Ovary (tissue), 9 donors: ENCODE results near the gene CDC42BPB. TPM values are rescaled to one million over a fixed set of nuclear protein-coding genes. Genes with fewer than 3 reads are reported as not detected.

Source experiments
- DNase-seq, 5 donors: peaks; one replicate each; pipeline ENCODE4 v3.0.0-alpha.2; 2019 to 2020
- H3K27ac ChIP-seq, 2 donors: fragments of 200-600 bp; one replicate each; pipeline versions ENCODE4 v1.5.1 to v1.8.0; 2019 to 2022
- H3K27me3 ChIP-seq: fragments of 200-600 bp; one replicate; pipeline ENCODE4 v1.8.0; 2022
- H3K36me3 ChIP-seq: fragments of 200-600 bp; sonication (generic); one replicate; pipeline ENCODE4 v1.5.1; 2019
- H3K4me1 ChIP-seq: one replicate; pipeline ENCODE4 v1.8.1; 2013; ENCODE audit warnings: mild to moderate bottlenecking, moderate library complexity; ENCODE audit not compliant: insufficient read depth
- H3K4me3 ChIP-seq: fragments of 200-600 bp; sonication (generic); one replicate; pipeline ENCODE4 v1.5.1; 2017
- H3K9me3 ChIP-seq, 2 donors: fragments of 200-600 bp in 1 of 2; sonication (generic) in 1 of 2; one replicate each; pipeline versions ENCODE4 v1.5.1 to v1.8.1; 2013 to 2019; ENCODE audit warnings: mild to moderate bottlenecking in 1 of 2, moderate library complexity in 1 of 2
- EP300 ChIP-seq: sonication (generic); formaldehyde crosslinking; IDR thresholded peaks from one replicate; pipeline ENCODE4 v1.6.1; 2017; ENCODE audit warnings: antibody characterized with exemption
- POLR2A ChIP-seq: fragments of 450-650 bp; IDR thresholded peaks from one replicate; pipeline ENCODE4 v1.6.1; 2017; ENCODE audit warnings: antibody characterized with exemption, mild to moderate bottlenecking, moderate library complexity
- WGBS, 3 donors: extraction: QIAGEN DNeasy Blood & Tissue Kit in 1 of 3; methylation state at CpG; one replicate each; pipeline versions ENCODE4 v1.1.5 to v1.1.7; 2013 to 2017; 5-methylcytosine and 5-hydroxymethylcytosine counted together
- intact Hi-C, 4 donors: fragments of 100-400 bp; cut with DNase I; formaldehyde crosslinking; loops; one replicate each; pipeline versions ENCODE4 v1.11.0 to v1.15.1; 2022 to 2023
- polyA plus RNA-seq, 2 donors: library from polyadenylated mRNA; stranded (reverse); fragments of 200-250 nt in 1 of 2; fragments of 350-450 nt in 1 of 2; fragmentation: Illumina TruSeq in 1 of 2; extraction: RNeasy Lipid Tissue Mini Kit (QIAGEN cat#74804) in 1 of 2; gene quantifications; one replicate each; pipeline ENCODE4 v1.2.3, GENCODE V29; 2013 to 2014
- total RNA-seq, 7 donors: library from RNA; depleted of rRNA in 2 of 7; stranded (reverse); fragments of >200 nt in 2 of 7; fragmentation: NEBNext Ultra II Directional in 3 of 7; extraction: Animal tissue kit (Norgen Biotek cat#: 25700) in 3 of 7; gene quantifications; one replicate each; pipeline versions ENCODE4 v1.1.0 to v1.2.4, GENCODE V29; 2016 to 2023
- TF ChIP-seq, protein P1 (sequence below), 3 donors: fragments of 450-650 bp in 2 of 3; fragments of 200-600 bp in 1 of 3; IDR thresholded peaks; one replicate each; pipeline versions ENCODE4 v1.5.1 to v1.8.0; 2016 to 2022; ENCODE audit warnings: antibody characterized with exemption in 3 of 3, mild to moderate bottlenecking in 1 of 3
- donor health status: DM: no; HTN: no; CAD: no; lungs with moderate emphysema.
- donor health status: DM: no; HTN: no; CAD: no.
- donor health status: Bipolar disorder and iron deficiency.
- donor health status: DM: yes; HTN: yes; CAD: no.
- donor health status: DM: no; HTN: no; CAD: no.
- donor health status: DM: yes; HTN: yes; CAD: no.

Gene CDC42BPB
- total and polyA plus RNA-seq, 9 donors, result 50.0 to 103 (median 75.1) TPM

GRCh38 chr14:102931580-102932285 lies 125.6 kb downstream of the CDC42BPB start:
- TF ChIP-seq, protein P1, sequence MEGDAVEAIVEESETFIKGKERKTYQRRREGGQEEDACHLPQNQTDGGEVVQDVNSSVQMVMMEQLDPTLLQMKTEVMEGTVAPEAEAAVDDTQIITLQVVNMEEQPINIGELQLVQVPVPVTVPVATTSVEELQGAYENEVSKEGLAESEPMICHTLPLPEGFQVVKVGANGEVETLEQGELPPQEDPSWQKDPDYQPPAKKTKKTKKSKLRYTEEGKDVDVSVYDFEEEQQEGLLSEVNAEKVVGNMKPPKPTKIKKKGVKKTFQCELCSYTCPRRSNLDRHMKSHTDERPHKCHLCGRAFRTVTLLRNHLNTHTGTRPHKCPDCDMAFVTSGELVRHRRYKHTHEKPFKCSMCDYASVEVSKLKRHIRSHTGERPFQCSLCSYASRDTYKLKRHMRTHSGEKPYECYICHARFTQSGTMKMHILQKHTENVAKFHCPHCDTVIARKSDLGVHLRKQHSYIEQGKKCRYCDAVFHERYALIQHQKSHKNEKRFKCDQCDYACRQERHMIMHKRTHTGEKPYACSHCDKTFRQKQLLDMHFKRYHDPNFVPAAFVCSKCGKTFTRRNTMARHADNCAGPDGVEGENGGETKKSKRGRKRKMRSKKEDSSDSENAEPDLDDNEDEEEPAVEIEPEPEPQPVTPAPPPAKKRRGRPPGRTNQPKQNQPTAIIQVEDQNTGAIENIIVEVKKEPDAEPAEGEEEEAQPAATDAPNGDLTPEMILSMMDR (IDR thresholded peaks at IDR 0.05), result no peak
- no peak for TF ChIP-seq EP300
- no peak for TF ChIP-seq POLR2A
- intact Hi-C loops, result no loop called here
- no peak for DNase-seq
- 93 to 98% (median 96%) methylated on average over 12 of the region's 12 CpGs for WGBS, 3 donors
- Histone ChIP-seq H3K4me1 (peaks cover 14% of the 10 kb centered on the region), H3K36me3 (no peaks in the 10 kb centered on the region), H3K4me3 (no peak overlapping the region), H3K9me3 (no peaks in the 10 kb centered on the region), H3K27me3 (no peaks in the 10 kb centered on the region), H3K27ac (no peak overlapping the region)

- Histone ChIP-seq H3K4me1 (peaks cover 14% of the 10 kb centered on the region), H3K27me3 (no peaks in the 10 kb centered on the region), H3K4me3 (no peak overlapping the region), H3K27ac (no peak overlapping the region), H3K9me3 (no peaks in the 10 kb centered on the region), H3K36me3 (no peaks in the 10 kb centered on the region)
- intact Hi-C loops, result no loop called here
- WGBS, 3 donors, result 47 to 62% (median 59%) methylated on average over 32 to 34 of the region's 34 CpGs
- DNase-seq, result no peak
- TF ChIP-seq, protein P1 (IDR thresholded peaks at IDR 0.05), result no peak
- TF ChIP-seq EP300 (no peak), POLR2A (no peak)
Observed at GRCh38 chr14:102930753-102931579, 126.4 kb downstream of the CDC42BPB start.

GRCh38 chr14:102930138-102930752 lies 127.1 kb downstream of the CDC42BPB start:
- Histone ChIP-seq H3K9me3 (no peaks in the 10 kb centered on the region), H3K36me3 (no peaks in the 10 kb centered on the region), H3K4me3 (no peak overlapping the region), H3K4me1 (peaks cover 14% of the 10 kb centered on the region), H3K27me3 (no peaks in the 10 kb centered on the region), H3K27ac (no peak overlapping the region)
- TF ChIP-seq, protein P1 (IDR thresholded peaks at IDR 0.05), result no peak
- TF ChIP-seq POLR2A, result no peak
- TF ChIP-seq EP300, result no peak
- 2 to 4% (median 2%) methylated on average over 13 to 74 of the region's 74 CpGs for WGBS, 3 donors
- intact Hi-C loops, result no loop called here
- no peak for DNase-seq
